Gastroesophageal sphincter (tissue), 4 donors: ENCODE results near the gene RASSF1. TPM values are rescaled to one million over a fixed set of nuclear protein-coding genes. Genes with fewer than 3 reads are reported as not detected.

Source experiments
- ATAC-seq: fragments of 150-250 bp; one replicate; pipeline ENCODE4 v1.9.1; 2016; ENCODE audit warnings: mild to moderate bottlenecking, moderate library complexity
- H3K27ac ChIP-seq, 4 donors: fragments of 200-600 bp; sonication (generic) in 3 of 4; 1 replicate in 3 of 4; 2 replicates in 1 of 4; pipeline ENCODE4 v1.5.1; 2016 to 2019
- H3K27me3 ChIP-seq: fragments of 200-600 bp; sonication (generic); one replicate; pipeline ENCODE4 v1.5.1; 2019
- H3K36me3 ChIP-seq, 2 donors: fragments of 200-600 bp; sonication (generic); one replicate each; pipeline ENCODE4 v1.5.1; 2019; ENCODE audit warnings: control low read depth in 1 of 2
- H3K4me1 ChIP-seq, 3 donors: fragments of 200-600 bp; sonication (generic); 1 replicate in 2 of 3; 2 replicates in 1 of 3; pipeline ENCODE4 v1.5.1; 2016 to 2019; ENCODE audit warnings: control low read depth in 2 of 3
- H3K4me3 ChIP-seq, 2 donors: fragments of 200-600 bp; sonication (generic); one replicate each; pipeline ENCODE4 v1.5.1; 2019; ENCODE audit warnings: mild to moderate bottlenecking in 1 of 2, moderate library complexity in 1 of 2
- H3K9me3 ChIP-seq, 3 donors: fragments of 200-600 bp; sonication (generic); one replicate each; pipeline ENCODE4 v1.5.1; 2017 to 2019; ENCODE audit warnings: control low read depth in 2 of 3
- EP300 ChIP-seq: sonication (generic); formaldehyde crosslinking; IDR thresholded peaks from one replicate; pipeline ENCODE4 v1.6.1; 2017; ENCODE audit warnings: antibody characterized with exemption, mild to moderate bottlenecking
- POLR2A ChIP-seq, 2 donors: fragments of 450-650 bp; IDR thresholded peaks; one replicate each; pipeline ENCODE4 v1.6.1; 2017; ENCODE audit warnings: antibody characterized with exemption in 2 of 2, mild to moderate bottlenecking in 2 of 2, moderate library complexity in 1 of 2
- POLR2AphosphoS5 ChIP-seq: sonication (generic); formaldehyde crosslinking; IDR thresholded peaks from one replicate; pipeline ENCODE4 v1.6.1; 2017; ENCODE audit warnings: antibody characterized with exemption
- WGBS, 2 donors: methylation state at CpG; one replicate each; pipeline ENCODE4 v1.1.5; 2018; ENCODE audit warnings: low coverage in 1 of 2; 5-methylcytosine and 5-hydroxymethylcytosine counted together
- total RNA-seq, 4 donors: library from RNA; depleted of rRNA; stranded (reverse); fragments of >200 nt; gene quantifications; one replicate each; pipeline ENCODE4 v1.1.0, GENCODE V29; 2016
- TF ChIP-seq, protein P1 (sequence below), 4 experiments: fragments of 200-600 bp in 2 of 4; fragments of 450-650 bp in 2 of 4; sonication (generic) in 1 of 4; IDR thresholded peaks; one replicate each; pipeline ENCODE4 v1.5.1; 2017 to 2019; ENCODE audit warnings: antibody characterized with exemption in 4 of 4, mild to moderate bottlenecking in 2 of 4, moderate library complexity in 2 of 4

The RASSF1 gene
- total RNA-seq, 4 donors from 2014 or later = 24.5 to 40.3 (median 26.9) TPM

DNA sequence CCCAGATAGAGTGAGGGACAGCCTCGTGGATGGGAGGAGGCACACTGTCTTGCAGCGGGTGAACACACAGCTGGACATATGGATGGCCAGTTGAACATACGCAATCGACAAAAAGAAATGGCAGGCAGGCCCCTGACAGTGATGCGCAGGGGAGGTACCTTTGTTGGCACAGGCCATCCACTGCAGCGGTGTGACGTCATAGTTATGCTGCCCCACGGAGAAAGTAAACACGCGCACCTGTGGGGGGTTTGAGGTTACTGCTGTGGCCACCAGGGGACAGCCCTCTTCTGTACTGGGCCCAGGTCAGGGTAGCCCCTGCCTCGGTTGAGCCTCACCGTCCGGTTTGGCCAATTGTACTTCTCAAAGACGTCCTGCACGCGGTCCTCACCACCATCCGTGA is 38.1 kb upstream of the RASSF1 start:
- no peaks in the 10 kb centered on the region for H3K36me3 ChIP-seq
- no peaks in the 10 kb centered on the region for H3K27me3 ChIP-seq
- H3K4me3 ChIP-seq = no peak overlapping the region
- no peaks in the 10 kb centered on the region for H3K9me3 ChIP-seq
- ATAC-seq = no peak
- no peak overlapping the region for H3K27ac ChIP-seq
- H3K4me1 ChIP-seq = no peaks in the 10 kb centered on the region
- 87 to 100% methylated on average over 1 to 10 of the region's 17 CpGs for WGBS, 2 donors
- TF ChIP-seq POLR2A (IDR thresholded peaks at IDR 0.05) (no peak), POLR2AphosphoS5 (no peak), EP300 (no peak)
- TF ChIP-seq, protein P1, sequence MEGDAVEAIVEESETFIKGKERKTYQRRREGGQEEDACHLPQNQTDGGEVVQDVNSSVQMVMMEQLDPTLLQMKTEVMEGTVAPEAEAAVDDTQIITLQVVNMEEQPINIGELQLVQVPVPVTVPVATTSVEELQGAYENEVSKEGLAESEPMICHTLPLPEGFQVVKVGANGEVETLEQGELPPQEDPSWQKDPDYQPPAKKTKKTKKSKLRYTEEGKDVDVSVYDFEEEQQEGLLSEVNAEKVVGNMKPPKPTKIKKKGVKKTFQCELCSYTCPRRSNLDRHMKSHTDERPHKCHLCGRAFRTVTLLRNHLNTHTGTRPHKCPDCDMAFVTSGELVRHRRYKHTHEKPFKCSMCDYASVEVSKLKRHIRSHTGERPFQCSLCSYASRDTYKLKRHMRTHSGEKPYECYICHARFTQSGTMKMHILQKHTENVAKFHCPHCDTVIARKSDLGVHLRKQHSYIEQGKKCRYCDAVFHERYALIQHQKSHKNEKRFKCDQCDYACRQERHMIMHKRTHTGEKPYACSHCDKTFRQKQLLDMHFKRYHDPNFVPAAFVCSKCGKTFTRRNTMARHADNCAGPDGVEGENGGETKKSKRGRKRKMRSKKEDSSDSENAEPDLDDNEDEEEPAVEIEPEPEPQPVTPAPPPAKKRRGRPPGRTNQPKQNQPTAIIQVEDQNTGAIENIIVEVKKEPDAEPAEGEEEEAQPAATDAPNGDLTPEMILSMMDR (IDR thresholded peaks at IDR 0.05) = no peak

DNA sequence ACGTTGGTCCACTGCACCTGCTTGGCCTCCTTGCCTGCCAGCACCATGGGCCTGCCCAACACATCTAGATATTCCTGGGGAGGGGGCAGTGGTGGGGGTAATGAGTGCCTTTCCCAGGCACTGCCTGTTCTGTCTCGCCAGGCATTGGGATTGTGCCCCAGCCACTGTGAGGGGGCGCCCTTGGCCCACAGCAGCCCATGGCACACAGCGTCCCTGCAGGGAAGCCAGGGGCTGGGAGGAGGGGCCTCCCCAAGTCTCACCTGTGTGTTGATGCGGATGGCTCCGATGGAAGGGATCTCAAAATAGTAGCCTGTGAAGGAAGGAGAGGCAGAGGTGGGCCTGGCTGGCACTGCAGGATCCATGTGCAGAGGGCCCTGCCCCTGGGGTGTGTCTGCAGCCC is 37.4 kb upstream of the RASSF1 start:
- no peak for ATAC-seq
- WGBS, 2 donors = no CpG with 5 or more reads among the region's 6 CpGs
- H3K27me3 ChIP-seq = no peaks in the 10 kb centered on the region
- no peak overlapping the region for H3K27ac ChIP-seq
- no peaks in the 10 kb centered on the region for H3K9me3 ChIP-seq
- TF ChIP-seq EP300 = no peak
- no peak for TF ChIP-seq POLR2AphosphoS5
- no peak for TF ChIP-seq POLR2A (IDR thresholded peaks at IDR 0.05)
- TF ChIP-seq, protein P1 (IDR thresholded peaks at IDR 0.05) = no peak
- H3K4me1 ChIP-seq = no peaks in the 10 kb centered on the region
- H3K36me3 ChIP-seq = no peaks in the 10 kb centered on the region
- H3K4me3 ChIP-seq = no peak overlapping the region

DNA sequence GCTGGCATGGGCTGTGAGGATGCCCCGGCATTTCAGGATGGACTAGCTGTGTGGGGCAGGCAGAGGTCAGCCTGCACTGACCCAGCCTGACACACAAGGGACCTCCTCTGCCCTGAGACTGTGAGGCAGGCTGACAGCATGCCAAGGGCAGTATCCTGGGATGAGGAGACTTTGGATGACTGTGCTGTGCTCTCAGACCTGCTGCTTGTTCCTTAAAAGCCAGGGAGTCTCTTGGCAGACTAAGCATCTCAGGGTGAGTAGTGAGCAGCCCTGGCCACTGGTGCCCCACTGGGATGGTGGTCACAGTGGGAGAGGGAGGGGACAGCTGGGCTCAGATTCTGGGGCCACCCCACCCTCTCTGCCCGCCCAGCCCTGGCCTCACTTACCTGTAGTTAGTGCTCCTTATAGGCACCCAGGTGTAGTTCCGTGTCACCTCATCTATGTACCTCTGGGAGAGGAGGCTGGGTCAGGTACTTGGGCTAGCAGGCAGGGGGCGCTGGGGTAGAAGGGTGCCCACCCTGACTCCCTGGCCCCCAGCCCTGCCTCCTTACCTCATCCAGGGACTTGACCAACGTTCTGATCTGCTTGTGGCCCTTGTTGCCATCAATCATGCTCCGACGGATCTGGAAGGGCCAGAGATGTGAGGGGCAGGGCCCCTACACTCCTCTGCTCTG is 34.8 kb upstream of the RASSF1 start:
- peaks cover 5% of the 10 kb centered on the region for H3K27me3 ChIP-seq
- 83% methylated on average over 1 of the region's 7 CpGs; no CpG with 5 or more reads in 1 of the 2 donors for WGBS, 2 donors
- H3K9me3 ChIP-seq = no peaks in the 10 kb centered on the region
- no peaks in the 10 kb centered on the region for H3K4me1 ChIP-seq
- no peak for TF ChIP-seq POLR2AphosphoS5
- TF ChIP-seq, protein P1 (IDR thresholded peaks at IDR 0.05) = no peak
- TF ChIP-seq POLR2A (IDR thresholded peaks at IDR 0.05) = no peak
- no peak for TF ChIP-seq EP300
- no peaks in the 10 kb centered on the region for H3K36me3 ChIP-seq
- no peak overlapping the region for H3K4me3 ChIP-seq
- no peak for ATAC-seq
- no peak overlapping the region for H3K27ac ChIP-seq

DNA sequence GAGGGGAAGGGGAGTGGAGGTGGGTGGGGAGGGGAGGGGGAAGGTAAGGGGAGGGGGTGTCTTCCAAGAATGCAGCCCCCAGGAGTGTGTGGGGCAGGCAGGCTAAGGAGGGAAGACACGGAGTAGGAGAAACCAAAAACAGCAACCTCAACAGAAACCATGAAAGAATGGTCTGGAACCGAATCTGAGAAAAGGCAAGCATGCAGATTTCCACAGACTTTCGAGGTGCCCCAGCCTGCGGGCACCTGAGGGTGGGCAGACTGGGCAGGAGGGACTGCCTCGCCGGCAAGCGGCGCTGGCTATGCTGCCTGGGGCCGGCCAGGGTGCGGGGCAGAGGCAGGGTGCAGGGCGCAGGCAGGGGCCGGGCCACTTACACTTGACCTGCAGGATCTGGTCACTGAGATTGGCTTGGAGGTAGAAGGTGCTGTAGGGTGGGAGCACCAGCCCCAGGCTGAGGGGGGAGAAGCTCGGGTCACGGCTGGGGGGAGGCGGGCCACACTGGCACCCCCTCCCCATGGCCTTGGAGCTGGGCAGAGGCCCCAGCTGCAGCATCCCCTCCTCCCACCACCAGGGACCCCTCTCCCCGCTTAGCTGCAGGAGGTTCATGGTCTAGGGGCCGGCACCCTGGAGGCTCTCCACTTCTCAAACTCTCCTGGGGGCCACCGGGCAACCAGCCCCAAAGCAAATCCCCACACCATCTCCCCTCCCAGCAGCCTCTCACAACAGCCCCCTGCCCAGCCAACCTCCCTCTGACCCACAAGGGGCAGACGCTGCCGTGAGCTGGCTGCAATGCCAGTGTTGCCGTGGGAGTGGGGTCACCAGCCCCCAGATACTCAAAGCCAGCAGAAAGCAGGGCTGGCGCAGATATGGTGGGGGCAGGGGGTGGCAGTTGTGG is 34.0 kb upstream of the RASSF1 start:
- 57 to 78% methylated on average over 3 to 9 of the region's 22 CpGs for WGBS, 2 donors

More for the DNA sequence above, 34.0 kb upstream of the RASSF1 start:
- no peaks in the 10 kb centered on the region for H3K36me3 ChIP-seq
- H3K27ac ChIP-seq = no peak overlapping the region
- H3K9me3 ChIP-seq = no peaks in the 10 kb centered on the region
- H3K4me3 ChIP-seq = no peak overlapping the region
- TF ChIP-seq POLR2AphosphoS5 (no peak), EP300 (no peak), POLR2A (IDR thresholded peaks at IDR 0.05) (no peak)
- TF ChIP-seq, protein P1 (IDR thresholded peaks at IDR 0.05) = no peak
- H3K27me3 ChIP-seq = peaks cover 5% of the 10 kb centered on the region
- no peaks in the 10 kb centered on the region for H3K4me1 ChIP-seq
- ATAC-seq = no peak
